OCI-LY1 (cell line): ENCODE measurements around the gene TENM4.

Experiments
- H2AFZ ChIP-seq: fragments of 200-600 bp; sonication (generic), shearing (Covaris generic); 2 replicates; pipeline ENCODE4 v1.6.0; 2014; ENCODE audit warnings: antibody characterized with exemption, mild to moderate bottlenecking, low read length
- H3F3A ChIP-seq: fragments of 200-600 bp; sonication (generic), shearing (Covaris generic); 2 replicates; pipeline ENCODE4 v1.6.0; 2014; ENCODE audit warnings: mild to moderate bottlenecking, antibody characterized with exemption, low read length, moderate library complexity; ENCODE audit not compliant: insufficient read depth
- H3K27ac ChIP-seq: fragments of 200-600 bp; sonication (generic); 2 replicates; pipeline ENCODE4 v1.5.1; 2014; ENCODE audit warnings: low read length, mixed run types, mild to moderate bottlenecking, low read depth; ENCODE audit not compliant: poor library complexity, severe bottlenecking
- H3K27me3 ChIP-seq: fragments of 200-600 bp; sonication (generic); 2 replicates; pipeline ENCODE4 v1.6.0; 2014; ENCODE audit warnings: antibody characterized with exemption, mild to moderate bottlenecking, low read length, moderate library complexity; ENCODE audit not compliant: insufficient read depth
- H3K36me3 ChIP-seq: fragments of 200-600 bp; sonication (generic); 2 replicates; pipeline ENCODE4 v1.6.1; 2014; ENCODE audit warnings: mild to moderate bottlenecking, antibody characterized with exemption, low read length, moderate library complexity, mixed read lengths; ENCODE audit not compliant: insufficient read depth
- H3K4me1 ChIP-seq: fragments of 200-600 bp; sonication (generic); 2 replicates; pipeline ENCODE4 v1.5.1; 2014; ENCODE audit warnings: mild to moderate bottlenecking, low read length, moderate library complexity; ENCODE audit not compliant: insufficient read depth, severe bottlenecking
- H3K4me2 ChIP-seq: fragments of 200-600 bp; sonication (generic), shearing (Covaris generic); 2 replicates; pipeline ENCODE4 v1.6.1; 2014; ENCODE audit warnings: low read length
- H3K4me3 ChIP-seq: fragments of 200-600 bp; sonication (generic); 2 replicates; pipeline ENCODE4 v1.5.1; 2014; ENCODE audit warnings: low read length, low read depth, mild to moderate bottlenecking, mixed read lengths; ENCODE audit not compliant: poor library complexity, severe bottlenecking
- H3K79me2 ChIP-seq: fragments of 200-600 bp; shearing (Covaris generic); 2 replicates; pipeline ENCODE4 v1.6.1; 2016; ENCODE audit warnings: mixed run types, low read length, mixed read lengths; ENCODE audit not compliant: insufficient read depth
- H3K9ac ChIP-seq: fragments of 200-600 bp; sonication (generic), shearing (Covaris generic); 2 replicates; pipeline ENCODE4 v1.6.1; 2014; ENCODE audit warnings: mild to moderate bottlenecking, low read length, mixed read lengths
- H3K9me2 ChIP-seq: fragments of 200-600 bp; sonication (generic), shearing (Covaris generic); 2 replicates; pipeline ENCODE4 v1.6.1; 2014; ENCODE audit warnings: low read depth, mild to moderate bottlenecking, low read length, mixed read lengths
- H3K9me3 ChIP-seq: fragments of 200-600 bp; shearing (Covaris generic); 2 replicates; pipeline ENCODE4 v1.6.1; 2014; ENCODE audit warnings: low read length, mixed read lengths
- H4K20me1 ChIP-seq: fragments of 200-600 bp; sonication (generic), shearing (Covaris generic); 2 replicates; pipeline ENCODE4 v1.6.0; 2016; ENCODE audit warnings: mild to moderate bottlenecking, low read length; ENCODE audit not compliant: insufficient read depth
- CTCF ChIP-seq: fragments of 200-600 bp; sonication (generic), shearing (Covaris generic); IDR thresholded peaks from 2 replicates; pipeline ENCODE4 v1.5.1; 2017; ENCODE audit warnings: mild to moderate bottlenecking, antibody characterized with exemption, low read length, moderate library complexity, mixed read lengths
- EZH2 ChIP-seq: fragments of 200-600 bp; sonication (generic), shearing (Covaris generic); IDR thresholded peaks from 2 replicates; pipeline ENCODE4 v1.8.0; 2017; ENCODE audit warnings: borderline replicate concordance, mixed run types, mild to moderate bottlenecking, antibody characterized with exemption, low read length, moderate library complexity, mixed read lengths

The TENM4 gene

DNA sequence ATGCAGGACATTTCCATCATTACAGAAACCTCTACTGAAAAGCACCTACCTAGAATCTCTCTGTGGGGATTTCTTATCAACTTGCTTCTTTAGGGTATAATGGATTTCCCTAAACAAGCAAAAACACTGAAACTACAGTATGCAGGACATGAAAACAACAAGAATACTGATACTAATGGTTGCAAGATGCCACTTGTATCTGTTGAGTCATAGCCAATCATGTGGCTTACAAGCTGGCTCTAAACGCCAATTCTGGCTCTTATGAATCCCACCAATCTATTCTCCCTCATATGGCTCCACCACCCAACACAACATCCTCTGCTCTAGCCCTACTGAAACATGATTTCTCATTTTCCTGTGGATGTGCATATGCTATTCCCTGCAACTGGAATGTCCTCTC, 22.6 kb downstream of the TENM4 start:
- H3K27ac ChIP-seq: no peak overlapping the region
- no peak overlapping the region for H3K9ac ChIP-seq
- no peaks in the 10 kb centered on the region for H3K9me2 ChIP-seq
- H3K36me3 ChIP-seq: no peaks in the 10 kb centered on the region
- H3K4me2 ChIP-seq: no peak overlapping the region
- H4K20me1 ChIP-seq: no peaks in the 10 kb centered on the region
- no peak overlapping the region for H3K4me3 ChIP-seq
- H3K9me3 ChIP-seq: no peaks in the 10 kb centered on the region; the same call in 1 of the 2 replicates
- no peaks in the 10 kb centered on the region for H3F3A ChIP-seq
- no peaks in the 10 kb centered on the region for H3K79me2 ChIP-seq
- H3K27me3 ChIP-seq: no peaks in the 10 kb centered on the region
- H2AFZ ChIP-seq: no peak overlapping the region
- no peaks in the 10 kb centered on the region for H3K4me1 ChIP-seq
- TF ChIP-seq EZH2: no peak

DNA sequence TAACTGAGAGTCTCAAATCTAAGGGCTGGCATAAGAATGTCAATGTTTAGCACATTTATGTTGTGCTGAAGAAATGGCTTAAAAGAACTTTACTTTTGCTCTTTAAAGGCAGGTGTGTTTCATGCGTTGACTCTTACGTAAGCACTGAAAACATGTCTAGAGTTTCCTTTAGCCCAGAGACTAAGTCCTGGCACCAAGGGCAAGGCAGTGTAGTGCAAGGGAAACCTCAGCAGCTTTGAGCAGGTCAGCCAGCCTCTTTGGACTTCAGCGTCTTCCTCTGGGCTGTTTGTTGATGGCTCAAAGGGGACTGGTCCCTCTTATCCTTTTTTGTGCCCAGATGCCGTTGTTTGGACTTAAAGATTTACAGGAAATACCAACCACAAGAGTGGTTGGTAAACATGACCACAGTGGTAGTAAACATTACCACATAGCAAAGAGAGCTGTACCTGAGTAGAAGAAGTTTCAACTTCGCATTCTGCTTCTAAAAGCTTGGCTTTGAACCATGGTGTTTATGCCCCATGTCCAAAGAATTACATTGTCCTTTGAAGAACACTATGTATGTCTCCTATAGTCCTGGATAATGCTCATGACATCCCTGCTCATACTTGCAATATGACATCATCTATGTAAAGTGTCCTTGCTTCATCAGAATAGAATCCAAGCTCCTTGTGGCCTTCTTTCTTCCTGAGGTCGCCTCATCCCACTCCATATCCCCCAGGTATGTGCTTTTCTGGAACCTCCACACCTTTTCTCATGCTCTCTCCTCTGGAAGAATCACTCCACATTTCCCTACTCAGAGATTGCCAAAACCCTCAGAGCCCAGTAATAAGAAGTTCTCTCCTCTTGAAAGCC, 23.5 kb downstream of the TENM4 start:
- no peak for TF ChIP-seq CTCF
- TF ChIP-seq EZH2: no peak
- Histone ChIP-seq H3K4me3 (no peak overlapping the region), H3K4me1 (no peaks in the 10 kb centered on the region), H3K36me3 (no peaks in the 10 kb centered on the region), H3F3A (no peaks in the 10 kb centered on the region), H3K9ac (no peak overlapping the region), H3K9me3 (no peaks in the 10 kb centered on the region; the same call in 1 of the 2 replicates), H3K27me3 (no peaks in the 10 kb centered on the region), H4K20me1 (no peaks in the 10 kb centered on the region), H3K79me2 (no peaks in the 10 kb centered on the region), H3K4me2 (no peak overlapping the region), H2AFZ (no peak overlapping the region), H3K9me2 (no peaks in the 10 kb centered on the region), H3K27ac (no peak overlapping the region)

DNA sequence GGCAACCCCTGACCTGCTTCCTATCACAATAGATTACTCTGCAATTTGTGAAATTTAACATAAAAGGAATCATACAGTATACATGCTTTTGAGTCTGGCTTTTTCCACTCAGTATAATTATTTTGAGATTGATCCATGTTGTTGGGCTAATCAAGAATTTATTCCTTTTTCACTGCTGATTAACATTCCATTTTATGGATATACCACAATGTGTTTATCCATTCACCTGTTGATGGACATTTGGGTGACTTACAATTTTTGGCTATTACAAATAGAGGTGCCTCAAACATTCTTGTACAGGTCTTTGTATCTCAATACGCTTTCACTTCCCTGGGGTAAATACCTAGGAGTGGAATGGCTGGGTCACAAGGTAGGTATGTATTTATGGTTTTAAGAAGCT, 24.9 kb downstream of the TENM4 start:
- no peak overlapping the region for H3K9ac ChIP-seq
- H4K20me1 ChIP-seq: no peaks in the 10 kb centered on the region
- no peak overlapping the region for H3K4me3 ChIP-seq
- H3K9me3 ChIP-seq: no peaks in the 10 kb centered on the region; the same call in 1 of the 2 replicates
- no peaks in the 10 kb centered on the region for H3K36me3 ChIP-seq
- H3K4me2 ChIP-seq: no peak overlapping the region
- H2AFZ ChIP-seq: no peak overlapping the region
- no peaks in the 10 kb centered on the region for H3K9me2 ChIP-seq
- no peaks in the 10 kb centered on the region for H3K27me3 ChIP-seq
- no peak overlapping the region for H3K27ac ChIP-seq
- no peaks in the 10 kb centered on the region for H3K79me2 ChIP-seq
- TF ChIP-seq EZH2 (no peak), CTCF (no peak)
- H3K4me1 ChIP-seq: no peaks in the 10 kb centered on the region
- no peaks in the 10 kb centered on the region for H3F3A ChIP-seq
